DMS153 treated with DMSO at 0.1 percent for 48 hours (cell line): ENCODE measurements around the gene TRIM4.

Experiments used
- DNase-seq: peaks from one replicate; lab custom pipeline; 2025; ENCODE audit not compliant: unreplicated experiment; lab: John Stamatoyannopoulos, UW

The TRIM4 gene

DNA sequence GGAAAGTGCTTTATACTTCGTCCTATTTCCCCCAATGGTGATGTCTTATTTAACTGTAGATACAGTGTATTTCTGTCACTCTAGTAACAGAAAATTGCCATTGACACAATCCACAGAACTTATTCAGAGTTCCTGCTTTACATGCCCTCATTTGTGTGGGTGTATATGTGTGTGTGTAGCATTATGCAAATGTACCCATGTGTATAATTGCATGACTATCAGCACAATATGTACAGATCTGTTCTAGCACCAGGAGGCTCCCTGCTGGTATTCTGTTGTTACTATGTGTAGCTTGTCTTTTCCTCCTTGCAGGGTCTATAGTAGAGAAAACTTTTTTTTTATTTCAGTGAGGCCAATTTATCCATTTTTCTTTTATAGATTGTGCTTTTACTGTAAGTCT, 75.0 kb downstream of the TRIM4 start:
- DNase-seq: no peak

DNA sequence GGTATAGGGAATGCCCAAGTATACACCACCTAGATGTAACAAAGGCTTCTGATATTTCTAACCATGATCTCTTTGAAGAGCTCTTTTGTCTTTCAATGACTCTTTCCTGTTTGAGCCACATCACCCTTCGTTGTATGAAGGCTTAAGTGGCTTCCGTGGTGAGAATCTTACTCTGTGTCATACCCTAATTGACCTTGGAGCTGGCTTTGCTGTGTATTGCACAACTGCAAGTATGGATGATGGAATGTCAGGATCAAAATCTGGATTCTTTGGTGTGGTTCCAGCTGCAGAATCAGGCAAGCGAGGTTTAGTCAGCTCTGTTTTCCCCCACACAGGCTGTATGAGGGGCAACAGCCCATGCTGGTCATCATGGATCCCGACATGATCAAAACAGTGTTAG, 75.5 kb downstream of the TRIM4 start:
- DNase-seq: no peak

DNA sequence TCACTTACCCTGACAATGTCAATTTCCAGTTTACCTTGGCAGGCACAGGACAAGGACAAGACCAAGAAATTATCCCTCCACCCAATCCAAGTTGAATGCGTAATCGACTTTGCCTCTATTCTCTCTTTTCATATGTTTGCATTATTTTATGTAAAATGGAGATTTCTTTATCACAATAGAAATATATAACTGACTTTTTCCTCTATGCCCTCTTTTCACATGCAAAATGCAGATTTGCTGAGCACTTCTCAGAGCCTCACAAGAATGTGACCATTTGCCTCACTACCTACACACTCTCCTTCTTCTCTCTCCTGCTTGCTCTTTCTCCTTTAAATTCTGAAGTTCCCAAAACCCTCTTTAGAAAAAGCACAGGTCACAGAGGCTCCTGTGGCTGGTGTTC, 76.4 kb downstream of the TRIM4 start:
- DNase-seq: no peak
